H54 (cell line): ENCODE measurements around the gene SCYL2.
"Not testable (repeated sequence)": the region's sequence is repeated elsewhere in the genome, so short reads cannot be mapped to it uniquely, and the experiment has no call there.

Source experiments
- DNase-seq: peaks from one replicate; pipeline ENCODE4 v3.0.0; 2011; ENCODE audit warnings: low spot score, mixed read lengths; ENCODE audit not compliant: insufficient read length
- FAIRE-seq: peaks from 3 replicates; lab custom pipeline; 2011; peaks lifted over from hg19 to GRCh38; lab: Jason Lieb, UNC
- POLR2A ChIP-seq: IDR thresholded peaks from 2 replicates; pipeline ENCODE4 v1.6.1; 2011; ENCODE audit warnings: low read depth, mild to moderate bottlenecking, low read length

Gene SCYL2, protein sequence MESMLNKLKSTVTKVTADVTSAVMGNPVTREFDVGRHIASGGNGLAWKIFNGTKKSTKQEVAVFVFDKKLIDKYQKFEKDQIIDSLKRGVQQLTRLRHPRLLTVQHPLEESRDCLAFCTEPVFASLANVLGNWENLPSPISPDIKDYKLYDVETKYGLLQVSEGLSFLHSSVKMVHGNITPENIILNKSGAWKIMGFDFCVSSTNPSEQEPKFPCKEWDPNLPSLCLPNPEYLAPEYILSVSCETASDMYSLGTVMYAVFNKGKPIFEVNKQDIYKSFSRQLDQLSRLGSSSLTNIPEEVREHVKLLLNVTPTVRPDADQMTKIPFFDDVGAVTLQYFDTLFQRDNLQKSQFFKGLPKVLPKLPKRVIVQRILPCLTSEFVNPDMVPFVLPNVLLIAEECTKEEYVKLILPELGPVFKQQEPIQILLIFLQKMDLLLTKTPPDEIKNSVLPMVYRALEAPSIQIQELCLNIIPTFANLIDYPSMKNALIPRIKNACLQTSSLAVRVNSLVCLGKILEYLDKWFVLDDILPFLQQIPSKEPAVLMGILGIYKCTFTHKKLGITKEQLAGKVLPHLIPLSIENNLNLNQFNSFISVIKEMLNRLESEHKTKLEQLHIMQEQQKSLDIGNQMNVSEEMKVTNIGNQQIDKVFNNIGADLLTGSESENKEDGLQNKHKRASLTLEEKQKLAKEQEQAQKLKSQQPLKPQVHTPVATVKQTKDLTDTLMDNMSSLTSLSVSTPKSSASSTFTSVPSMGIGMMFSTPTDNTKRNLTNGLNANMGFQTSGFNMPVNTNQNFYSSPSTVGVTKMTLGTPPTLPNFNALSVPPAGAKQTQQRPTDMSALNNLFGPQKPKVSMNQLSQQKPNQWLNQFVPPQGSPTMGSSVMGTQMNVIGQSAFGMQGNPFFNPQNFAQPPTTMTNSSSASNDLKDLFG

DNA sequence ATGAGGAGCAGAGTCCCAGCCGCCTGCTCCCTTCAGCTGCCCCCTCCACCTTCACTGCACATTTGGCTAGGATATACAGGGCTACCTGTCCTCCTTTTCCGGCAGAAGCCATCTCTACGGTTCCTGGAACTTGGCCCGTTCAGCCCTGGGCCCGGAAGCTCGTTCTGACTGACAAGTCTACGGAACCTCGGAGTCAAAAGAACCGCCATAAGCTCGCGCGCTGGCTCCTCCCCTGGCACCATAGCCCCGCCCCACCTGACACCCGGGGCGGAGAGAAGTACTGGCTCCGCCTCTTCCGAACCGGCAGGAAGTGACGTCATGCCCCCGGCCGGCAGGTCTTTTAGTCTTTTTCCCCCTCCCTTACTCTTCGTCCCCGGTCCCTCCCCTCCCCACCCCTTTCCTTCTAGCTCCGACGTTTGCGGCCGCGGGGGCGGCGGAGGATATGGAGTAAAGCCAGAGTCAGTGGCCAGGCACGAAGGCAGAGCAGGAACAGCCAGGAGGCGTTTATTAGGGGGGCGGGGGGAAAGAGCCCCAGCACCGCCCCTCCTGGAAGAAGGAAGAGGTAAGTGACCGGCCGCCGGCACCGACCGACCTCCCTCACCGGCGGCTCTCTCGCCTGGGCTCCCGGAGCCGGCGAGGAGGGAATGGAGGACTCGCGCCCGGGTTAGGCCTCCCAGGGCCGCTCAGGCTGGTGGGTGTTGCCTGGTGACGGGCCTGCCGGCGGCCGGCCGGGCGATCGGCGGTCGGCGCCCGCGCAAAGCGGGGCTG lies at the start of gene SCYL2, which contains the start of gene DEPDC4:
Gene SCYL2 (plus strand): TSS at position 343 of the 768 bp plus-strand sequence. CDS start 15,794 bp downstream, outside the sequence.
Gene DEPDC4 (minus strand): TSS at position 245 of the 768 bp plus-strand sequence. CDS start 3 bp downstream, at position 242.
- DNase-seq (peak; percentile 72), FAIRE-seq (peak; percentile 45)
- peak; percentile 71 for TF ChIP-seq POLR2A

DNA sequence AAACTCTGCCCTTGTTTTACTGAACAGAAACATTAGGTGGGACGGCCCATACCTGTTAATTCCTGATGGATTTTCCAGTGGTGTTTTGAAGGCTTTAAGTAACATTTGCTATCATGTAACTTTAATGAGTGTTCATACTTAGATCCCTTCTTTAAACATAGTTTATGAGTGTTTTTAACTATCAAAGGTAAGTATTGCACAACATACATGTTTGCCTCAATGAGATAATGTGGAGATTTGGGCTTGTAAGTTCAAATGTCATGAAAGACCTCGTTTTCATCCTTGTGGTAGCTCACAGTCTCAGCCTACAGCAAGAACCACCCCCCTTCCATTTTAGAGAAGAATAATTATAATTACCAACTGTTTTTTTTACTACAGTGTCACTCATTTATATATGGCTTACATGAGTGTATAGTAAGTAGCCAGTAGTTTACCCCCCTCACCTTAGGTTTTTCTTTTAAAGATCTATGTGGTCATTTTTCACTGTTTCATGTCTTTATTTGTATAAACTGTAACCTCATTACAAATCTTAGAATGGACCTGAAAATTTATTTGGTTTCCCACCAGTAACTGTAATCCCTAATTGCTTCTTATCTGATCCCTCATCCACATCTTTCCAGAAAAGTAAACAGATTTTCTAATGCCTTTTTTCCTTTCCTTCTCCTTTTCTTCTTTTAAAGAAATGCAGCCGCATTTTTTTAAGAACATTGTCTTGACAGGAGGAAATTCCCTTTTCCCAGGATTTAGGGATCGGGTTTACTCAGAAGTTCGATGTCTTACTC lies 47.5 kb upstream of the SCYL2 start:
- DNase-seq (no peak), FAIRE-seq (no peak)
- TF ChIP-seq POLR2A: no peak

DNA sequence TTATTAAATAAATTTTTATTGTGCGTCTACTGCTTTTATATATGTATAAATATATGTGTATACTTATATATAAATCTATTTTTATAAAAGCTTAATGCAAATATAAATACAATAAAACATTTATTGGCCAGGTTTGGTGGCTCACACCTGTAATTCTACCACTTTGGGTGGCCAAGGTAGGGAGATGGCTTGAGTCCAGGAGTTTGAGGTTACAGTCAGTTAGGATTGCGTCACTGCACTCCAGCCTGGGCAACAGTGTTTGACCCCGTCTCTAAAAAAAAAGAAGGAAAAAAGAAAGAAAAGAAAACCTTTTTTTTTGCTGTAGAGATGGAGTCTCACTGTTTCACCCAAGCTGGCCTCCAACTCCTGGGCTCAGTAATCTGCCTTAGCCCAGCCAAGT lies 45.5 kb upstream of the SCYL2 start:
- FAIRE-seq (no peak), DNase-seq (no peak)
- TF ChIP-seq POLR2A: no peak

DNA sequence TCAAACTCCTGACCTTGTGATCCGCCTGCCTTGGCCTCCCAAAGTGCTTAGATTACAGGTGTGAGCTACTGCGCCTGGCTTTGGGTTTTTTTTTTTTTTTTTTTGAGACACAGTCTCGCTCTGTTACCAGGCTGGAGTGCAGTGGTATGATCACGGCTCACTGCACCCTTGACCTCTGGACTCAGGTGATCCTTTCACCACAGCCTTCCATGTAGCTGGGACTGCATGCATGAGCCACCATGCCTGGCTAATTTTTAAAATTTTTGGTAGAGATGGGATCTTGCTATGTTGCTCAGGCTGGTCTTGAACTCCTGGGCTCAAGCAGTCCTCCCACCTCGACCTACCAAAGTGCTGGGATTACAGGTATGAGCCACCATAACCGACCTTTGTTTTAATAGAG lies 44.8 kb upstream of the SCYL2 start:
- FAIRE-seq, DNase-seq: not testable (repeated sequence)

DNA sequence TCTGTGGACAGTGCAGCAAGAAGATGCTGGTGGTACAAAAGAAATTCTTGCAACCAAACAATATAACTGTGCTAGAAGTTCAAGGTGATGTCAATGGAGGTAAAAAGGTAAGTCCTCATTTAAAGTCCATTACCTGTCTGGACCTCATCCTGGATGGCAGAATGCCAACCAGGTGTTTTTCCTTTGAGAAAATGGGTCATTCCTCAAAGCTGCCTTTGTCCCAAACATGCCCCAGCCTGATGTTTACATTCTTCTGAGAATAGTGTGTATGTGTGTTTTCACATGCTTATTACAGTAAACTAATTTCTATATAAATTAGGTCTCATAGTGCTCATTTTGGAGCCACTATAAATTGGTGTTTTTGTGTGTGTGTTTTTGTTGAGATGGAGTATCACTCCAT lies 41.5 kb upstream of the SCYL2 start:
- DNase-seq (no peak), FAIRE-seq (no peak)
- no peak for TF ChIP-seq POLR2A

DNA sequence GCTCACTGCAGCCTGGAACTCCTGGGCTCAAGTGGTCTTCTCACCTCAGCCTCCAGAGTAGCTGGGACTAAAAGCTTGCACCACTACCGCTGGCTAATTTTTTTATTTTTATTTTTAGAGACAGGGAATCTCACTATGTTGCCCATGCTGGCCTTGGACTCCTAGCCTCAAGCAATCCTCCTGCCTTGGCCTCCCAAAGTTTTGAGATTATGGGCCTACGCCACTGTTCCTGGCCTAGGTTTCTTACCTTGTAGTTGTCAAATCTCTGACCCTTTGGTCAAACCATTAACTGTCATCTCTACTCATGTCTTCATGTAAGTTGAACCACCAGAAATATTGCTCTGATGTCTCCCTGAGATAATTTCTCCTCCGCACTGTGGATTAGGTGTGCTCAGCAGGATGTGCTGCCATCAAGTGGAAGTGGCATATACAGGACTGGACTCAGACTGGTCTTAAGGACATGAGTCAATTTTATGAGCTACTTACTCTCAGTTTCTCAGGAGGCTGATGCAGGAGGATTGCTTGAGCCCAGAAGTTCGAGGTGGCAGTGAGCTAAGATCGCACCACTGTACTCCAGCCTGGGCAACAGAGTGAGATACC lies 37.8 kb upstream of the SCYL2 start:
- TF ChIP-seq POLR2A: no peak
- peak; percentile 87 for FAIRE-seq
- DNase-seq: no peak

DNA sequence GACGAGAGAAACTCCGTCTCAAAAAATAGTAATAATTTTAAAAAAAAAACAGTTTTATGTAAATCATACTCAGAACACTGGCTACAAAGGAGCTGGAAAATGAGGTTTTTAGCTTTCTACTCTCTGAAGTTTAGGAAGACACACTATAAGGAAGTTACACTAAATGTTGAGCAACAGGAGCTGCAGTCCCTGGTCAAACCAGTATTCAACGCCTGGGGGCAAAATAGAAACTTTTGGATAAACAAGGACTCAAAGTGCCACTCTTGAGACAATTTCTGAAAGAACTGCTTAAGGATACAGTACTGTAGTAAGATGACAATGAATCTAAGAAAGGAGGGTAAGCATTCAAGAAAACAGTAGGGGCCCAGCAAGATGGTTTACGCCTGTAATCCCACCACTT lies 37.1 kb upstream of the SCYL2 start:
- DNase-seq: no peak
- TF ChIP-seq POLR2A: no peak
- no peak for FAIRE-seq

DNA sequence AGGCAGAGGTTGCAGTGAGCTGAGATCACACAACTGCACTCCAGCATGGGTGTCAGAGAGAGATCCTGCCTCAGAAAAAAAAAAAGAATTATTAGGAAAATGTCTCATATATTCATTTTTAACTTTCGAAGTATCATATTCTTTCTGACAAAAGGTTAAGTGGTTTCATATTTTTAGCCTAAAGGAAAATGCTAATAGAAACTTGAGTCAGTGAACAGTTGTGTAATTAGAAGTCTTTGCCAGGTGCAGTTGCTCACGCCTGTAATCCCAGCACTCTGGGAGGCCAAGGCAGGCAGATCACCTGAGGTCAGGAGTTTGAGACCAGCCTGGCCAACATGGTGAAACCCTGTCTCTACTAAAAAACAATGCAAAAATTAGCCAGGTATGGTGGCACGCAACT lies 35.1 kb upstream of the SCYL2 start:
- FAIRE-seq, DNase-seq: not testable (repeated sequence)

DNA sequence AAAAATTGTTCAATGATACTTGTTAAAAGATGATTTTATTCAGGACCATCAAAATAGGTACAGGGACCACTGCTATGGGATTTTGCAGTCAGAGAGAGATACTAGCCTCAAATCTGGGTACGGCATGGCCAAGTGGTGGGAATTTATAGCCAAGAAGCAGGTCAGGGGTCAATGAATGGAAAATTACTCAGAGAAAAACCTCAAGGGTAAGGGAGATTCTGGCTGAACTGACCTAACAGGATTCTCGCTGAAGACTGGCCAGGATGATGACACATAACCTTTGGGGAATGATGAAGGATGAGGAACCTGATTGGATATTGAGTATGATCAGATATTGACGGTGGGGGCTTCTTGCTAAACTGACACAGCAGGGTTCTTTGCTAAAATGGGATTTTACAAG lies 32.8 kb upstream of the SCYL2 start:
- no peak for DNase-seq

DNA sequence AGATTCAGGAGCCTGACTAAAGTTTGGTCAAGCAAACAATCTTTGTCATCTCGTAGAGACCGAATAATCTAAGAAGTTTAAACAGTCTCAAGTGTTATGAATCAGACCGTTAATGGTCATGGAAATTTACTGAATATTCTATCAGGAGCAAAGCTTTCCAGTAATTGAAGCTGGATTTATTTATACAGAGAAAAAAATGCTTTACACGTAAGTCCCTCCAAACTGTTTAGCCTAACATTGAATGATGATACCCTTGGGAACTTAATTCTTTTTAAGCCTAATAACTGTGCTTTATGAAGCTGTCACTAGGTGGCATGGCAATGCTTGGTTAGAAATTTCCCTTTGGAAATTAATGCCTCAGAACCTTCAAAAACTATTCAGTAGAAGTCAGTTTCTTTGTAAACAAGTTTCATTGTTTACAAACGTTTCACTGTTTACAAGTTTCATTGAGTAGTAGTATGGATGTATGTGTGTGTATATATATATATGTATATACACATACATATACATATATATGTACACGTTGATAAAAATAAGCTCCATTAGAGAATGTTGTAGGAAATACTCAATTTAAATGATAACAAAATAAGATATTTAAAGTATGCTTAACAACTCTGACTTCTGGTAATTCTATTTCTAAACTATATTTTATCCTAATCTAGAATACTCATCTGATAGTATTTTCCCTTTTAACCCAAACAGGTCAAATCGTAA lies 32.2 kb upstream of the SCYL2 start:
- DNase-seq: peak; percentile 9
- FAIRE-seq: peak; percentile 61
- TF ChIP-seq POLR2A: no peak

More for the DNA sequence above, 32.8 kb upstream of the SCYL2 start:
- peak; percentile 43 for FAIRE-seq
- TF ChIP-seq POLR2A: no peak

DNA sequence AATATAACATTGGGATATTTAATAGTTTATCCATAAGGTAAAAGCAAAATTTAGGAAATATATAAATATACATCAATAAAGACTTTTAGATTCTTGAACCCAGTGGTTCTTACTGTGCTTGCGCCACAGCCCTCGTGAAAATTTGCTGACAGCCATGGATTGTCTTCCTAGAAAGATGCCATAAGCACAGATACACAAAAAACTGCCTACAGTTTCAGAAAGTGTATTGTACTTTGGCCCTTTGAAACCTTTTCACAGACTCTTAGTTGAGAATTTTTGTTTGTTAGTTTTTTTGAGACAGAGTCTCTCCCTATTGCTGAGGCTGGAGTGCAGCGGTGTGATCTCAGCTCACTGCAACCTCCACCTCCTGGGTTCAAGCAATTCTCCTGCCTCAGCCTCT lies 28.2 kb upstream of the SCYL2 start:
- DNase-seq (no peak), FAIRE-seq (no peak)

DNA sequence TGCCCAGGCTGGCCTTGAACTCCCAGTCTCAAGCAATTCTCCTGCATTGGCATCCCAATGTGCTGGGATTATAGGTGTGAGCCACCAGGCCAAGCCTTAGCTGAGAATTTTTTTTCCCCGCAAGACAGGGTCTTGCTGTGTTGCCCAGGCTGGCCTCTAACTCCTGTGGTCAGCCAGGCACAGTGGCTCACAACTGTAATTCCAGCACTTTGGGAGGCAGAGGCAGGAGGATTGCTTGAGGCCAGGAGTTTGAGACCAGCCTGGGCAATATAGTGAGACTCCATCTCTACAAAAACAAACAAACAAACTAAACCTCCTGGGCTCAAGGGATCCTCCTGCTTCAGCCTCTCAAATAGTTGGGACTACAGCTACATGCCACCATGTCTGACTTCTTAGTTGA lies 27.4 kb upstream of the SCYL2 start:
- FAIRE-seq: no peak
- DNase-seq: no peak
- no peak for TF ChIP-seq POLR2A

More for the DNA sequence above, 28.2 kb upstream of the SCYL2 start:
- TF ChIP-seq POLR2A: no peak
